ENCODE results near the gene KRTAP9-7. TPM values are rescaled to one million over a fixed set of nuclear protein-coding genes. Genes with fewer than 3 reads are reported as not detected.

The KRTAP9-7 gene
- total and polyA plus RNA-seq, 4 donors = not detected

DNA sequence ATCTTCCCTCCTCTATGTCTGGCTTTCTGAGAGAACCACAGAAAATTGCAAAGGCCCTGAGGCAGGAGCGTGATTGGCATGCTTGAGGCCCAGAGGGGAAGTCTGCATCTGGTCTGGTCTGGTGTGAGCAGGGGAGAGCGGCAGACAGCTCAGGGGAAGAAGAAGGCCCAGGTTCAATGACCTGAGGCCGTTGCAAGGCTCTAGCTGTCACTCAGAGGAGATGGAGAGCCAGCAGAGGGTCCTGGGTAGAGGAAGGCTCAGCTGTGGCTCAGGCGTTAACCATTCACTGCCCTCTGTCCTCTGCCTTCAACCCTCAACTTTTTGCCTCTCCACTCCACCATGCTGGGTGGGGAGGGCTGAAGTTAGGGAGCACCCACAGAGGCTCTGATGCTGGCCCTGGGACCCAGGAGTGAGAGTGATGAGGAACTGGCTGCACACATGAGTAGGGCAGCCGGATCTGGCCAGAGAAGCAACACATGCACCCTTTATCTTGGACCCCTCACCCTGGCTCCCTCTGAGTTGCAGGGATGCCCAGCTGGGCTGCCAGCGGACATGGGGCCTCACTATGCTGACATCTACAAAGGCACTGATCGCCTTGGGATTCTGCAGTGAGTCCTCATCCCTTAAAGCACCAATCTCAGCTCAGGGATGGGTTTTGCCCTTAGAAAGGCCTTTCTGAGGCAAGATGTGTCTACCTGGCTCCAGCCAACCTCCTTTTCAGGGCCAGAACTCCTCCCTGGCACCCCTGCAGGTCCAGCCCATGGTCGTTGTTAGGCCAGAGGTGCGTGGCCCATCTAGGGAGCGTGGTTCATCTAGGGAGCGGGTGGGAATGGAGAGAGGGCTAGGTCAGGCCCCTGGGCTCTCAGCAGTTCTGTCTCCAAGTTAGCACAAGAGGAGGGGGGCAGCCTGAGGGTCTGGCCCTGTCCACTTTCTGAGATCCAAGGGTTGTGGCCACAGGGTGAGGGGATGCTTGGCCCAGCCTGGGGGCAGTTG is 47.7 kb downstream of the KRTAP9-7 start:
- no peak for DNase-seq (ENCODE audit: low spot score)
- Histone ChIP-seq H3K9ac (ENCODE audit: low read depth in 1 of 2, low read length in 2 of 2) (no peak overlapping the region), H3K27ac (ENCODE audit: low read depth in 1 of 2, low read length in 2 of 2) (no peak overlapping the region), H3K27me3 (ENCODE audit: control insufficient read depth in 4 of 4, insufficient read depth in 4 of 4, low read length in 3 of 4) (no peaks in the 10 kb centered on the region), H3K4me3 (ENCODE audit: low read depth in 1 of 3, low read length in 3 of 3) (no peak overlapping the region), H3K36me3 (ENCODE audit: control insufficient read depth in 4 of 4, insufficient read depth in 3 of 4, low read depth in 1 of 4, low read length in 3 of 4) (no peaks in the 10 kb centered on the region), H3K9me3 (ENCODE audit: control insufficient read depth in 4 of 4, low read length in 3 of 4) (peaks cover 0 to 5% (median under 1%) of the 10 kb centered on the region in 4 donors), H3K4me1 (ENCODE audit: control insufficient read depth in 4 of 4, insufficient read depth in 4 of 4, low read length in 3 of 4) (no peaks in the 10 kb centered on the region)
- WGBS = 90% methylated on average over 11 of the region's 11 CpGs
- TF ChIP-seq, protein P1, sequence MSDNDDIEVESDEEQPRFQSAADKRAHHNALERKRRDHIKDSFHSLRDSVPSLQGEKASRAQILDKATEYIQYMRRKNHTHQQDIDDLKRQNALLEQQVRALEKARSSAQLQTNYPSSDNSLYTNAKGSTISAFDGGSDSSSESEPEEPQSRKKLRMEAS (IDR thresholded peaks at IDR 0.05) = no peak
- TF ChIP-seq GABPA (IDR thresholded peaks at IDR 0.05 in 1 of 2, conservative IDR thresholded peaks at IDR 0.05 in 1 of 2) = no peak
- no peak for TF ChIP-seq NR2F2 (IDR thresholded peaks at IDR 0.05)
- TF ChIP-seq HNF4A (conservative IDR thresholded peaks at IDR 0.05) = no peak
- no peak for TF ChIP-seq ZBTB33 (IDR thresholded peaks at IDR 0.05)
- no peak for TF ChIP-seq SP1 (IDR thresholded peaks at IDR 0.05)
- TF ChIP-seq EGR1 (IDR thresholded peaks at IDR 0.05; ENCODE audit: low read depth in 2 of 2) = no peak
- no peak for TF ChIP-seq RXRA (IDR thresholded peaks at IDR 0.05)

GRCh38 chr17:41324180-41325075 is 48.9 kb downstream of the KRTAP9-7 start:
- no peak for DNase-seq (ENCODE audit: low spot score)
- Histone ChIP-seq H3K9ac (ENCODE audit: low read depth in 1 of 2, low read length in 2 of 2) (no peak overlapping the region), H3K9me3 (ENCODE audit: control insufficient read depth in 4 of 4, low read length in 3 of 4) (peaks cover 0 to 5% (median 0%) of the 10 kb centered on the region in 4 donors), H3K27ac (ENCODE audit: low read depth in 1 of 2, low read length in 2 of 2) (no peak overlapping the region), H3K4me3 (ENCODE audit: low read depth in 1 of 3, low read length in 3 of 3) (no peak overlapping the region), H3K36me3 (ENCODE audit: control insufficient read depth in 4 of 4, insufficient read depth in 3 of 4, low read depth in 1 of 4, low read length in 3 of 4) (no peaks in the 10 kb centered on the region), H3K27me3 (ENCODE audit: control insufficient read depth in 4 of 4, insufficient read depth in 4 of 4, low read length in 3 of 4) (no peaks in the 10 kb centered on the region), H3K4me1 (ENCODE audit: control insufficient read depth in 4 of 4, insufficient read depth in 4 of 4, low read length in 3 of 4) (no peaks in the 10 kb centered on the region)
- TF ChIP-seq CTCF (IDR thresholded peaks at IDR 0.05; ENCODE audit: low read depth, low read length, missing input control) (no peak), HNF4G (IDR thresholded peaks at IDR 0.05) (no peak), ZBTB33 (IDR thresholded peaks at IDR 0.05) (no peak), REST (IDR thresholded peaks at IDR 0.05) (no peak), NR2F2 (IDR thresholded peaks at IDR 0.05) (no peak), TAF1 (conservative IDR thresholded peaks at IDR 0.05) (no peak), GABPA (IDR thresholded peaks at IDR 0.05 in 1 of 2, conservative IDR thresholded peaks at IDR 0.05 in 1 of 2) (no peak), JUND (IDR thresholded peaks at IDR 0.05) (no peak), SP1 (IDR thresholded peaks at IDR 0.05) (no peak), YY1 (IDR thresholded peaks at IDR 0.05) (no peak), HNF4A (conservative IDR thresholded peaks at IDR 0.05) (no peak), RAD21 (IDR thresholded peaks at IDR 0.05) (no peak), FOXA2 (IDR thresholded peaks at IDR 0.05) (no peak), FOXA1 (IDR thresholded peaks at IDR 0.05) (no peak), RXRA (IDR thresholded peaks at IDR 0.05) (no peak), EGR1 (IDR thresholded peaks at IDR 0.05; ENCODE audit: low read depth in 2 of 2) (no peak)
- TF ChIP-seq, protein P2, sequence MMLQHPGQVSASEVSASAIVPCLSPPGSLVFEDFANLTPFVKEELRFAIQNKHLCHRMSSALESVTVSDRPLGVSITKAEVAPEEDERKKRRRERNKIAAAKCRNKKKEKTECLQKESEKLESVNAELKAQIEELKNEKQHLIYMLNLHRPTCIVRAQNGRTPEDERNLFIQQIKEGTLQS (IDR thresholded peaks at IDR 0.05) = no peak
- TF ChIP-seq, protein P1 (IDR thresholded peaks at IDR 0.05) = no peak
- WGBS = 63% methylated on average over 16 of the region's 16 CpGs
